BJ (cell line): Measurements from ENCODE around the gene TNFSF13B. TPM values are rescaled to one million over a fixed set of nuclear protein-coding genes. Genes with fewer than 3 reads are reported as not detected.

Experiments used
- CTCF ChIA-PET: fragments of 350-600 bp; formaldehyde crosslinking; extraction: SDS; loops from one replicate; lab custom pipeline; 2021; ENCODE audit warnings: antibody characterized with exemption, inconsistent platforms; lab: Yijun Ruan, JAX
- POLR2A ChIA-PET: fragments of 300-600 bp; sonication (Branson Sonifier 250); formaldehyde crosslinking; extraction: SDS; loops from one replicate; lab custom pipeline; 2021; ENCODE audit warnings: antibody characterized with exemption; lab: Charles Lee
- DNase-seq: peaks from one replicate; pipeline ENCODE4 v3.0.0-alpha.2; 2011; ENCODE audit warnings: low read depth
- H3K27me3 ChIP-seq: 2 replicates; pipeline ENCODE4 v1.6.0; 2011; ENCODE audit warnings: low read length; ENCODE audit not compliant: control insufficient read depth, insufficient read depth
- H3K36me3 ChIP-seq: 2 replicates; pipeline ENCODE4 v1.5.1; 2011; ENCODE audit warnings: low read length; ENCODE audit not compliant: control insufficient read depth, insufficient read depth
- H3K4me3 ChIP-seq: 2 replicates; pipeline ENCODE4 v1.5.1; 2011; ENCODE audit warnings: low read depth, mild to moderate bottlenecking, control low read depth, low read length
- polyA plus RNA-seq: library from polyadenylated mRNA; depleted of rRNA; stranded (reverse); fragments of >200 nt; gene quantifications from 2 replicates; pipeline ENCODE4 v1.2.3, GENCODE V29; 2011
- TF ChIP-seq, protein P1 (sequence below): IDR thresholded peaks from 2 replicates; pipeline ENCODE4 v1.5.1; 2011; ENCODE audit warnings: low read depth, mild to moderate bottlenecking, control low read depth, inconsistent platforms, low read length, moderate library complexity; ENCODE audit not compliant: insufficient read depth

The TNFSF13B gene
- polyA plus RNA-seq, 1 experiment, result 0.26 TPM

DNA sequence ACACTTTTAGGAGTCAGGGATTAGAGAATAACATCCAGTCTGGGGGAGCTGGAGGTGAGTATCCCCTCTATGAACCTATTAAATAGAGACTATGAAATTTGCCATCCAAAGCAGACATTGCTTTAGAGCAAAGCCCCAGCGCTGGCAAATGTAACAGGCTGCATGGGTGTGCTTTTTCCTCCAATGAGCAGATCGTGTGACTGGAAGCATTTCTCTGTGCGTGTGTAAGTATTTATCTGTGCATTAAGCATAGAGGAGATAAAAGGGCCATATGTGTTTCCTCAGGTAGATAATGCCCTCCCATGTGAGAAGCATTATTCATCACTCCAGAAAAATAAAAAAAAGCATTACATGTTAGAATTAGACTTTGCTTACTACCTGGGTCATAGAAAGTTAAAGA is 924 bp downstream of the TNFSF13B start:
- Histone ChIP-seq H3K4me3 (no peak overlapping the region), H3K36me3 (no peaks in the 10 kb centered on the region), H3K27me3 (no peaks in the 10 kb centered on the region)
- DNase-seq, result no peak
- ChIA-PET POLR2A (no interaction called here), CTCF (no interaction called here)
- TF ChIP-seq, protein P1, sequence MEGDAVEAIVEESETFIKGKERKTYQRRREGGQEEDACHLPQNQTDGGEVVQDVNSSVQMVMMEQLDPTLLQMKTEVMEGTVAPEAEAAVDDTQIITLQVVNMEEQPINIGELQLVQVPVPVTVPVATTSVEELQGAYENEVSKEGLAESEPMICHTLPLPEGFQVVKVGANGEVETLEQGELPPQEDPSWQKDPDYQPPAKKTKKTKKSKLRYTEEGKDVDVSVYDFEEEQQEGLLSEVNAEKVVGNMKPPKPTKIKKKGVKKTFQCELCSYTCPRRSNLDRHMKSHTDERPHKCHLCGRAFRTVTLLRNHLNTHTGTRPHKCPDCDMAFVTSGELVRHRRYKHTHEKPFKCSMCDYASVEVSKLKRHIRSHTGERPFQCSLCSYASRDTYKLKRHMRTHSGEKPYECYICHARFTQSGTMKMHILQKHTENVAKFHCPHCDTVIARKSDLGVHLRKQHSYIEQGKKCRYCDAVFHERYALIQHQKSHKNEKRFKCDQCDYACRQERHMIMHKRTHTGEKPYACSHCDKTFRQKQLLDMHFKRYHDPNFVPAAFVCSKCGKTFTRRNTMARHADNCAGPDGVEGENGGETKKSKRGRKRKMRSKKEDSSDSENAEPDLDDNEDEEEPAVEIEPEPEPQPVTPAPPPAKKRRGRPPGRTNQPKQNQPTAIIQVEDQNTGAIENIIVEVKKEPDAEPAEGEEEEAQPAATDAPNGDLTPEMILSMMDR, result no peak

DNA sequence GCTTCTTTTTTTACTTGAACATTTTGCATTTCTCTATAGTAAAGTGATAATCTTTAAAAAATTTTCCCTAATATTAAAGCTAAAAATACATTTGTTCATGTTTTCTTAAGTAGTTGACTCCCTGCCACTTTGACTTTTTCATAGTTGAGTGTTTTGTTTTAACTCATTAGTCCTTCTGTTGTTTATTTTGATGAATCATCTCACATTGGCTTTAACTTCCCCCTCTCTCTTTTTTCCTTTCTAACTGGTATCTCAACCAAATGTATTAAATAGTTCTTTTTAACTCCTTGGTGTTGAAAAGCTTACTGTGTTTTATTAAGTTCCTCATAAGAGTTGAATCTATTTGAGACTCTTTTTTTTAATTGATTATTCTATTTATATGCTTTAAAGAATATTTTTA is 2.8 kb downstream of the TNFSF13B start:
- ChIA-PET POLR2A (no interaction called here), CTCF (interaction anchor here (1.9 kb wide), 1 partner anchor 10 kb away, joined by 5 read pairs; no protein-coding TSS in a partner anchor)
- Histone ChIP-seq H3K36me3 (no peaks in the 10 kb centered on the region), H3K27me3 (no peaks in the 10 kb centered on the region), H3K4me3 (no peak overlapping the region)
- DNase-seq, result no peak
- TF ChIP-seq, protein P1, result no peak

DNA sequence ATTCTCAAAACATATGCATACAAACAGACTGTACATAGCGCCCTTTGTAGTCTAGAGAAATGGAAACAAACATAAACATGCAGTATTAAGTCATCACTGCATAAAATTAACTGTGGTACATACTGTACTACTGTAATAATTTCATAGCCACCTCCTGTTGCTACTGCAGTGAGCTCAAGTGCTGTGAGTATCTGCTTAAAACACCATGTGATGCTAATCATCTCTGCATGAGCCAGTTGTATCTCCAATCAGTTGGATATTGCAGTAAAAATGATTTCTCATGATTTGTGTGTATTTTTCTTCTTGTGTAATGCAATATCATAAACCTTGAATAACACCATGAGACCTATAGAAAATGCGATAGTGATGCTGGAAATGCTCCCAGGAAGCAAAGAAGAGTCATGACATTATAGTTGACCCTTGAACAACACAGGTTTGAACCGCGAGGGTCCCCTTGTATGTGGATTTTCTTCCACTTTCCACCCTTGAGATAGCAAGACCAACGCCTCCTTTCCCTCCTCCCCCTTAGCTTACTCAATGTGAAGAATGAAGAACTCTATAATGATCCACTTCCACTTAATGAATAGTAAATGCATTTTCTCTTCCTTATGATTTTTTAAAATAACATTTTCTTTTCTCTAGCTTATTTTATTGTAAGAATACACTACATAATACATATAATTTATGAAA is 4.1 kb downstream of the TNFSF13B start:
- H3K27me3 ChIP-seq, result no peaks in the 10 kb centered on the region
- ChIA-PET POLR2A (no interaction called here), CTCF (interaction anchor here (1.9 kb wide), 1 partner anchor 11 kb away, joined by 5 read pairs; no protein-coding TSS in a partner anchor)
- no peak for DNase-seq
- H3K4me3 ChIP-seq, result no peak overlapping the region
- no peaks in the 10 kb centered on the region for H3K36me3 ChIP-seq
- TF ChIP-seq, protein P1, result no peak

DNA sequence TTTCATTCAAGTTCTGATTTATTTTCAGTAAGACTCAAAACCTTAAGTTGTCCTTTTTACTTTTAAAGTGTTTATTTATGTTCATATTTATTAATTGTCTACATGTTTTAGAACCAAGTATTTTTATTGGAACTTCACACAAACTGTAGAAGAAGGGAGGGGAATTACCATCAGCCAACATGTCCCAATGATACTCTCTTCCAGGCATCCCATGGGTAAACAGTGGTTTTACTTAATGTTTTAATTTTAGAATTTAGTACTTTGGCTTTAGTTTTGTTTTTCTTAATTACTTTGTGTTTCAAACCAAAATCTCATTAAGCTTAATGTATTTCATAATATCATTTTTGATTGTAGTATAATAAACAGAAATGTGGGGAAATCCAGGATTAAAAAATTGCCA is 5.2 kb downstream of the TNFSF13B start:
- Histone ChIP-seq H3K36me3 (no peaks in the 10 kb centered on the region), H3K4me3 (no peak overlapping the region), H3K27me3 (no peaks in the 10 kb centered on the region)
- ChIA-PET CTCF (no interaction called here), POLR2A (no interaction called here)
- DNase-seq, result no peak
- TF ChIP-seq, protein P1, result no peak

DNA sequence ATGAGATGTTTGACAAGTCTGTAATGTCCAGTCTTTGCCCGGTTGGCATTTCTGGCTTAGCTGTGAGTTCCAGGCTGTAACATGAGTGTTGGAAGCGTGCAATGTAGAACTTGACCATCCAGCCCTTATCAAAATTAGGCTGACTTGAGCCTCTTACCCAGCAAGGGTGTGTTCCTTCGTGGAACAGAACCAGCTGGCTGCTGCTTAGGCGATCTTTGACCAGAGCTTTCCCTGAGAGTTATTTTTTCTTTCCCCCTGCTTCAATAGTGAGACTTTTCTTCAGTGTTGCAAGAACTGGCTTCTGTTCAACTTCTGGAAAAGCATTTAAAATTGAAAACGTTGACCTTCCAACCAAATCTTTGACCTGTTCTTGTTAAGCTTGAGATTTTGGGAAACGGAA is 6.5 kb downstream of the TNFSF13B start:
- Histone ChIP-seq H3K27me3 (no peaks in the 10 kb centered on the region), H3K36me3 (no peaks in the 10 kb centered on the region), H3K4me3 (no peak overlapping the region)
- ChIA-PET POLR2A (no interaction called here), CTCF (interaction anchor here (0.7 kb wide), 1 partner anchor 50 kb away, joined by 3 read pairs; no protein-coding TSS in a partner anchor)
- DNase-seq, result no peak
- TF ChIP-seq, protein P1, result no peak
